ENCODE results near the gene MCTP1. TPM values are rescaled to one million over a fixed set of nuclear protein-coding genes. Genes with fewer than 3 reads are reported as not detected.

The MCTP1 gene
- total and polyA plus RNA-seq, 2 of the 8 experiments (the other 6 are each of a cell fraction or from before 2014, with no cell fraction given): 0.56 to 3.4 TPM

DNA sequence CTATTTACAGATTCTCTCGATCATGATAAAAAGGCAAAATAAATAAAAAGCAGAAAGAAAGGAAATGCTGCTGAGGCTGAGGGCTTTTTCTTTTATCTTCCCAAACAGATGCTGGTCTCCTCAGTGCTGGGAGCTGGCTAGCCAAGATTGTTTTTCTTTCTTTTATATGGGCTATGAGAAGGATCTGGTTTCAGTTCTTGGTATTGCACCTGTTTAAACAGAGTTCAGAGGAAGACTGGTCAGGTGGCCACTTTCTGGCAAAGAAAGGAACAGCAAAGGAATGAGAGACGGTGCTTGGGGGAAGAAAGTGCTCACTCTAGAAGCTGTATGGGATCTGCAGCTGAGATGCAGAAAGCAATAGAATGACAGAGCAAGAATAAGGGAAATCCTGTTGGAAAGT is 577.5 kb downstream of the MCTP1 start:
- no peak overlapping the region for H2BK120ac ChIP-seq (replicated peaks; ENCODE audit: low read depth, low read length)
- H2BK12ac ChIP-seq (ENCODE audit: low read depth, low read length): no peak overlapping the region
- H3K9ac ChIP-seq (replicated peaks in 1 of 4; ENCODE audit: extremely low read depth in 1 of 4, low read depth in 3 of 4, low read length in 3 of 4): no peak overlapping the region
- CTCF ChIA-PET (ENCODE audit: partially characterized antibody): interaction anchor here (0.5 to 2.4 kb wide), 4 partner anchors 9 to 124 kb away, joined by 3 to 6 read pairs (median 4); no protein-coding TSS in a partner anchor
- H3K27ac ChIP-seq (ENCODE audit: low read depth, low read length): no peak overlapping the region
- H3K14ac ChIP-seq (ENCODE audit: insufficient read length): no peak overlapping the region
- H3K18ac ChIP-seq (ENCODE audit: extremely low read depth, low read length): no peak overlapping the region
- no peaks in the 10 kb centered on the region for H3K79me1 ChIP-seq (ENCODE audit: low read depth, low read length)
- no peak overlapping the region for H2BK5ac ChIP-seq (ENCODE audit: low read depth, low read length)
- H2BK20ac ChIP-seq (ENCODE audit: low read length): no peak overlapping the region
- TF ChIP-seq CEBPB (IDR thresholded peaks at IDR 0.05; ENCODE audit: low read depth, low read length) (no peak), CBX8 (IDR thresholded peaks at IDR 0.05; ENCODE audit: borderline replicate concordance, low read depth, low read length) (no peak), TCF12 (IDR thresholded peaks at IDR 0.05; ENCODE audit: low read depth, low read length) (0 out of 2 replicates have a peak, but pooled peaks have one; percentile 32), TBP (IDR thresholded peaks at IDR 0.05; ENCODE audit: low read depth, low read length) (no peak), FOSL1 (IDR thresholded peaks at IDR 0.05; ENCODE audit: insufficient read depth, low read depth, low read length) (no peak)
- no peak overlapping the region for H4K5ac ChIP-seq (ENCODE audit: insufficient read length, low read depth, low read length)
- H2AFZ ChIP-seq (ENCODE audit: low read length): no peak overlapping the region
- no peak overlapping the region for H3K56ac ChIP-seq (replicated peaks; ENCODE audit: insufficient read length, low read depth, low read length)
- H2BK15ac ChIP-seq (ENCODE audit: low read length): no peak overlapping the region
- H3K23me2 ChIP-seq (ENCODE audit: low read depth, low read length): no peaks in the 10 kb centered on the region
- FAIRE-seq (no peak), DNase-seq (ENCODE audit: low read depth in 1 of 2, low spot score in 2 of 2) (no peak)
- H3K36me3 ChIP-seq (ENCODE audit: control insufficient read depth in 2 of 4, insufficient read depth in 4 of 4, low read length in 3 of 4): peaks cover 0 to 6% (median under 1%) of the 10 kb centered on the region in 4 experiments; a peak in 2 of 8 replicates
- no peaks in the 10 kb centered on the region for H3K27me3 ChIP-seq (replicated peaks in 1 of 4; ENCODE audit: control insufficient read depth in 3 of 4, extremely low read depth in 1 of 4, insufficient read depth in 3 of 4, low read length in 3 of 4)
- no peak overlapping the region for H4K8ac ChIP-seq (ENCODE audit: extremely low read depth, insufficient read depth, low read length)
- H3K4ac ChIP-seq (replicated peaks; ENCODE audit: insufficient read length, low read depth, low read length): no peak overlapping the region
- H3K4me1 ChIP-seq (replicated peaks in 1 of 4; ENCODE audit: control insufficient read depth in 3 of 4, insufficient read depth in 4 of 4, low read length in 3 of 4): peaks cover 0 to 3% (median 0%) of the 10 kb centered on the region in 4 experiments; a peak in 2 of 7 replicates
- POLR2A ChIA-PET (ENCODE audit: partially characterized antibody): interaction anchor here (0.8 kb wide), 1 partner anchor 9 kb away, joined by 3 read pairs; no protein-coding TSS in a partner anchor
- no peak overlapping the region for H3K23ac ChIP-seq (ENCODE audit: insufficient read length)
- H3K9me3 ChIP-seq (ENCODE audit: insufficient read depth in 2 of 2, low read depth in 1 of 2, low read length in 1 of 2): 0 out of 4 replicates have a peak, but pooled peaks cover 0 to 2% of the 10 kb centered on the region in 2 experiments
- no peak overlapping the region for H3K4me3 ChIP-seq (ENCODE audit: extremely low read depth in 1 of 4, insufficient read depth in 2 of 4, low read depth in 3 of 4, low read length in 4 of 4)
- 79% methylated on average over 2 of the region's 2 CpGs; no CpG with 5 or more reads in 1 of the 2 experiments for WGBS, 2 experiments (ENCODE audit: extremely low coverage in 1 of 2, insufficient coverage in 1 of 2, insufficient read length in 1 of 2, insufficient replicate concordance in 2 of 2, low coverage in 1 of 2, low lambda C conversion rate in 2 of 2, missing lambda C conversion rate in 1 of 2)
- H2AK5ac ChIP-seq (ENCODE audit: low read depth, low read length): no peak overlapping the region
- no peak overlapping the region for H3K4me2 ChIP-seq (ENCODE audit: insufficient read depth in 1 of 2, low read depth in 2 of 2, low read length in 2 of 2)
- H4K91ac ChIP-seq (replicated peaks; ENCODE audit: insufficient read length, low read length): no peak overlapping the region
- H3K79me2 ChIP-seq (ENCODE audit: control insufficient read depth in 1 of 2, insufficient read depth in 2 of 2, low read length in 2 of 2): no peaks in the 10 kb centered on the region
- no peaks in the 10 kb centered on the region for H4K20me1 ChIP-seq (replicated peaks in 1 of 2; ENCODE audit: control insufficient read depth in 1 of 2, insufficient read depth in 2 of 2, low read length in 2 of 2)

Data from H1 (cell line).